HG03469 (cell line): ENCODE measurements around the gene UBE2F.

Experiments
- ATAC-seq: cut with Tn5 transposase; IDR thresholded peaks from one replicate; pipeline ENCODE4 v1.9.1; 2021; ENCODE audit warnings: mild to moderate bottlenecking, moderate library complexity, moderate number of reproducible peaks; ENCODE audit not compliant: unreplicated experiment

The UBE2F gene, protein sequence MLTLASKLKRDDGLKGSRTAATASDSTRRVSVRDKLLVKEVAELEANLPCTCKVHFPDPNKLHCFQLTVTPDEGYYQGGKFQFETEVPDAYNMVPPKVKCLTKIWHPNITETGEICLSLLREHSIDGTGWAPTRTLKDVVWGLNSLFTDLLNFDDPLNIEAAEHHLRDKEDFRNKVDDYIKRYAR

DNA sequence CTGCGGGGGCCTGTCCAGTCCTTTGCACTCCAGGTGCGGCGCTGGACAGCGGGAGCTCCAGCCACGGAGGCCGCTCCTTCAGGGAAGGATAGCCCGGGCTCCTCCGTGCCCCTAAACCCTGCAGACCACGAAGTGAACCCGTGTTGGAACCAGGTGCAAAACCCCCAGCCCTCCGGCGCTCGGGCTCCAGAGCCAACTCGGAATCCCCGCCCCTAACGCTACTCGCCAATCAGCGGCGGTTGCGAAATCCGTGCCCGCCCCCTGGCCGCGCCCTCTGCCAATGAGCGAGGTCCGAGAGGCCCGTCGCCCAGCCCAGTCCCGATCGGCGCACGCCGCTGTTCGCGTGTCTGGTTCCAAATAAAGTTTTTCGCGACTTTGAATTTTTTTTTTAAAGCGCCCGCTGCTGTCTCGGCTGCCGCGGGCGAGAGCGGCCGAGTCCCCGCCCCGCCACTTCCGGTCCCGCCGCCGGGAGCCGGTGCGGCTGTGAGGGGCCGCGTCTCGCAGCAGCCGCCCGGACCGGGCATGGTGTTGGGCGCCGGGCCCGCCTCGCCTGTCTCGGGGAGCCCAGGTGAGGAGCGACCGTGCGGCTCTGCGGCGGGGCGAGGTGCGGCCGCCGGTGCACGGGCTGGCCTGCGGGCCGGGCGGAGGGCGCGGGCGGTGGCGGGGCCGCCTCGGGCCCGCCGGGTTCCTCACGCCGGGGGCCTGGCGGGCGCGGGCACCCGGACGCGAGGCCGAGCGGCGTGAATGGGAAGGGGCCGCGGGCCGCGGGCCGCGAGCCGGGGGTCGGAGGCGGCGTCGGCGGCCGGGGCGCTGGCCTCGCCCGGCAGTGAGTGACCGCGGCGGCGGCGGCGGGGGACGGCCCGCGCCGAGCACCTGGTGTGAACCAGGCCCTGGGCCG, at the start of gene UBE2F:
TSS of gene UBE2F (plus strand) at position 450 of the 898 bp plus-strand sequence. CDS start 6,094 bp downstream, outside the sequence.
- ATAC-seq: peak; percentile 81

DNA sequence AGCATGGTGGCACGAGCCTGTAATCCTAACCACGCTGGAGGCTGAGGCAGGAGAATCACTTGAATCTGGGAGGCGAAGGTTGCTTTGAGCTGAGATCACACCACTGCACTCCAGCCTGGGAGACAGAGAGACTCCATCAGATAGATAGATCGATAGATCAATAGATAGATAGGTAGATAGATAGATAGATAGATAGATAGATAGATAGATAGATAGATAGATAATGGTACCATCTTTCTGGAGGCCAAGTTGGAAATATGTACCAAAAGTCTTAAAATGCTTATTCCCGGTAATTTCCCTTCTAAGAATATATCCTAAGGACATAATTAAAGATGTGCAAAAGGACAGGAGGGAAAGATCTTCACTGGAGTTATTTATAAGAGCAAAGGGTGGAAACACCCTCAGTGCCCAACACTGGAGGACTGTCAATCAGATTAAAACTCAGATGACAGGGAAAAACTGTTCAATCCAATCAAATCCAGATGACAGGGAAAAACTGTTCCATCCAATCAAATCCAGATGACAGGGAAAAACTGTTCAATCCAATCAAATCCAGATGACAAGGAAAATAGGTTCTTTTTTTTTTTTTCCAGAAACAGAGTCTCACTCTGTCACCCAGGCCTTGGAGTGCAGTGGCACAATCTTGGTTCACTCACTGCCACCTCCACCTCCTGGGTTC, 49.0 kb upstream of the UBE2F start:
- ATAC-seq: no peak

DNA sequence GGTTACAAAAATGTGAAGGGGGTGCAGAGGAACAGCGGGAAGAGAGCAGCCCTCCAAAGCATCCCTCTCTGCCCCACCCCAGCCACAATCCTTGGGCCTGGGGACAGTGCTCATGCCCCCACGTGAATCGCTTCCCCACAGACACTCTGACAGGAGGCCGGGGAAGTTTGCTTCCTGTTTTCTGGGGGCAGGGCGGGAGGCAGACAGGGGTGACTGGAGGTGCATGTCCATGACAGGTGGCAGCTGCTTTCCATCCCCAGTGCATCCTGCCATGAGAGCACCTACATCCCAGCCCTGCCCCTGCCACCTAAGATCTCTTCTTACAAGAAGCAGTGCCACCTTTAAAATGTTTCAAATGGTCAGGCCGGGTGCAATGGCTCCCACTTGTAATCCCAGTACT, 47.2 kb upstream of the UBE2F start:
- no peak for ATAC-seq

DNA sequence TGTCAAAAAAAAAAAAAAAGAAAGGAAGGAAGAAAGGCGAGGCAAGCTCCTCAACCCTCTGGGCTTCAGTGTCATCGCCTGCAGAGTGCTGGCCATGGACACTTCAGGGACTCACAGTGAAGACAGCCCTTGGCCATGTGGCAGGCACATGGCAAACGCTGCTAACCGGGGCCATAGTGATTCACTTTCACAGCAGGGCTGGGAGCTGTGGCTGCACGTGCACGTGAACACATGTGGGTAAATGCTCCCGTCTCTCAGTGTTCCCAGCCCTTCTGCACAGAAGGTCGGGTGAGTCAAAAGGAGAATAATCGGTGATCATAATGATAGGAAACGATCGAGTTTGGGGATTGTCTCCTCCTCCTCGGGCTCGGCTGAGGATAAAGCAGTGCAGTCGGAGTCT, 46.1 kb upstream of the UBE2F start:
- no peak for ATAC-seq

DNA sequence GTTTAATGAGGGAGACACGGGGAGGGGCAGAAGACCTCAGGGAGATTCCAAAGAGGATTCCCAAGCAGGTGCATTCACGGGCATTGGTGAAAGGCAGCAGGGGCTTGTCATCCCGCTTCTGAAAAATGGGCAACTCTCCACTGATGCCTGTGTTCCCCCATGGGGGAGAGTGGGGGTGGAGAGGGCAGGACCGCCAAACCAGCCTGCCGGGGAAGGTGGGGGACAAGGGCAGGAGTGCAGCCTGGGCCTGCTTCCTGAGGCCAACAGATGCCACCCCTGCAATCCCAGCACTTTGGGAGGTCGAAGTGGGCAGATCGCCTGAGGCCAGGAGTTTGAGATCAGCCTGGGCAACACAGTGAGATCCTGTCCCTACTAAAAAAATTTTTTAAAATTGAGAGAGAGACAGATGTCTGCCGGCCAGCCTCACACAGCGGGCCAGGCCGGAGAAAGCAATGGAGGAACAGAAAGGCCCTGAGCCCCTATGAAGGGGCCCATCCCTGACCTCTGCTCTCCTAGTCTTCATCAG, 44.8 kb upstream of the UBE2F start:
- no peak for ATAC-seq

DNA sequence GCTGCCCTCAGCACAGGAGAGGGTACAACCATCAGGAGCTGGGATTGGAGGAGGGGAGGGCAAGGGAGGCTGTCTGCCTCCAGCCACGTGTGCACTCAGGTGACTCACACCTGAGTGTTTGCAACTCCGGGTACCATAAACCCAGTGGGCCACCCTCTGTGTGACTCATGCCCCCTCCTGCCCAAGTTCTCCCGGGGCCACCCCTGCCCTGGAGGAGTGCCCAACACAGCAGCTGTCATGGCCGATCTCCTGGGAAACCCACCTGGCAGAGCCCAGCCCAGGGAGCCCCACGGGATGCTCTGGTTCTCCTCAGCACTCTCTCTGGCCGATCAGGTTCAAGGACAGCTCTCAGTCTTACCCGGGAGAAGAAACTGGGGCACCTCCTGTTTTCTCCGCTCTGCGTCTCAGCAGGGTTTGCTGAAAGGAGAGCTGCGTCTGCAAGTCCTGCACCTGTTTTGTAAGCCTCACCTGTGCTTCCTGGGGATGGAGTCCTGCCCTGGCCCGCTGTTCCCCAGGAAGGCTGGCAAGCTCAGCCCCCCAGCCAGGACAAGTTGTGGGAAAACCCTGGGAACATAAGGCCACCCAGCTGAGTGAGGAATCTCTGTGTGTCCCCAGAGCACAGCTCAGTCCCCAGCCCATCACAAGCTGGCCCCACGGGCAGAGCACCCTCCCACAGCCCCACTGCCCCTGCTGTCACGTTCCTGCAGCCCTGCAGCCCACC, 44.0 kb upstream of the UBE2F start:
- ATAC-seq: no peak

DNA sequence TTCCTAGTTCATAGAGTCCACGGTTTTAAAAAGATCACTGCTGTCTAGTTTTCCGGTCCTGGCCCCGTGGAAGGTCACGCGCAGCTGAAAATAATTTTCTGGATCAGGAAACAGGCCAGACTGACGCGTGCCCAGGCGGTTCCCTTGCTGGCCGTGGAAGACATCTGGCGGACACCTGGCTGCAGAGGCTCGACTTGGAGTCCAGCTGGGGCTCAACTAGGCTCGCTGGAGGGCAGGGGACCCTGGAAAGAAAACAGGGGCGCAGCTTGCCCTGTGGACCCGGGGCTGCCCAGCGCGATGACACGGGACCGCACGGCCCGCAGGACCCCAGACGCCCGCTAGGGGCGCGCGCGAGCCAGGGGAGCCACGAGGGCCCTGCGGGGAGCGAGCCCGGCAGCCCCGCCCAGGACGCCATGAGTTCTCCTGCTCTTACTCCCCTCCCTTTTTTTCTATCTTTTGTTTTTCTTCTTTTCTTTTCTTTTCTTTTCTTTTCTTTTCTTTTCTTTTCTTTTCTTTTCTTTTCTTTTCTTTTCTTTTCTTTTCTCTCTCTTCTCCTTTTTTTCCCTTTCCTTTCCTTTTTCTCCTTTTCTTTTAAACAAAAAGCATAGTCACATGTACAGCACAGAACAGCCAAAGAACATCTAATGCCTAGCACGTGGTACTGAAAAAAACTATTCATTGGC, 43.2 kb upstream of the UBE2F start:
- ATAC-seq: peak; percentile 78

DNA sequence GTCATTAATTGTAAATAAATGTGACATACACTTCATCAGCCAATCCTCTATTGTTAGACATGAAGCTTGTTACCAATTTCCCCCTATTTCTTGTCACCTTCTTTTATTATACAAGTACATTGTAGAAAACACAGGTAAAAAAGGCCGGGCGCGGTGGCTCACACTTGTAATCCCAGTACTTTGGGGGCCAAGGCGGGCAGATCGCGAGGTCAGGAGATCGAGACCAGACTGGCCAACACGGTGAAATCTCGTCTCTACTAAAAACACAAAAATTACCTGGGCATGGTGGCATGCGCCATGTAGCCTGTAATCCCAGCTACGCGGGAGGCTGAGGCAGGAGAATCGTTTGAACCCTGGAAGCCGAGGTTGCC, 42.7 kb upstream of the UBE2F start:
- ATAC-seq: no peak

DNA sequence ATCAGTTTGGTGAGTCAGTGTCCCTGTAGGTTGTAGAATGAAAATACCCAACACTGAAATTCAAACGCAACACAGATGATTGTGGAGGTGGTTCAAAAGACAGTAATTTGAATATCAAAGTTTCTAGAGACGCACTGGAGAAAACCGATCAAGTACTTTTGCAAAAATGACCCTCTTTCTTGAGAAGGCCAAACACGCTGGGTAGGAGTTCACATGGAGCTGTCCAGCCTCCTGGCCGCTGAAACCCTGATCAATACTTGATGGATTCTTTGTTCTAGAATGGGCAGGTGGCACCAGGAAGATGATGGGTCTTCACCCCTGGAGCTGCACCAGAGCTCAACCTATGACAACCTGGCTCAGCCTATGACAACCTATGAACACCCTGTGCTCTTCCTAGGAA, 39.7 kb upstream of the UBE2F start:
- ATAC-seq: no peak

DNA sequence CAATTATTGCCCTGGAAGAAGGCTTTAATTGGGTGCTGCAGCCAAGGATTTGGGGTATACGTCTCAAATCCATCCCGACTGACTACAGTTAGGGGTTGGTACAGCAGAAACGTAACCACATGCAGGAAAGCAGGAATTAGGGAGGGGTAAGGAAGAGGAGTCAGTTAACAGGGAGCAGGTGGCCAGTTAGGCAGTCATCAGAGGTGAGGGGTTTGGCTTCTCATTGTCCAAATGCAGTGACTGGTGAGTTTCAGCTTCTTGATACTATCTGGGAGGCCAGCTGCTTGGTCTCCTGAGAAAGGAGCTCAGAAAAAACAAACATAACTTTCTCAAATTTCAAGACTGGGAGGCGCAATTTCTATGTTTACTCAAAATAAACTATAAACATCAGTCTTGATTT, 38.8 kb upstream of the UBE2F start:
- no peak for ATAC-seq

DNA sequence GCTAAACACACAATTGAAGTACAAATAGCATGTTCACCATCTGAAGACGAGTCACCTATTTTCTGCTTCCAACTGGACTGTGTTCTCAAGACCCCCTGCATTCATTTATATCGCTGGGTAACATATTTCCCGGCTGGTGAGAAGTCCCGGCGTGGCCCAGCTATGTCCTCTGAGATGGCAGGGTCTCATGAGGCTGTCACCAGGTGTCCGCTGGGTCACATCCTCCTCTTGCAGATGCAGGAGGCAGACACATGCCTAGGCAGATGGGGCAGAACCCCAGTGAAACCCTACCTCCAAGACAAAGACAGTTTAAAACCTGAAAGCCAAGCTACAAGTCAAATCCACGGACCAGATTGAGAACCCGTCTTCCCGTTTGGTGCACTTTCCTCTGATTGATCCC, 36.8 kb upstream of the UBE2F start:
- ATAC-seq: no peak

DNA sequence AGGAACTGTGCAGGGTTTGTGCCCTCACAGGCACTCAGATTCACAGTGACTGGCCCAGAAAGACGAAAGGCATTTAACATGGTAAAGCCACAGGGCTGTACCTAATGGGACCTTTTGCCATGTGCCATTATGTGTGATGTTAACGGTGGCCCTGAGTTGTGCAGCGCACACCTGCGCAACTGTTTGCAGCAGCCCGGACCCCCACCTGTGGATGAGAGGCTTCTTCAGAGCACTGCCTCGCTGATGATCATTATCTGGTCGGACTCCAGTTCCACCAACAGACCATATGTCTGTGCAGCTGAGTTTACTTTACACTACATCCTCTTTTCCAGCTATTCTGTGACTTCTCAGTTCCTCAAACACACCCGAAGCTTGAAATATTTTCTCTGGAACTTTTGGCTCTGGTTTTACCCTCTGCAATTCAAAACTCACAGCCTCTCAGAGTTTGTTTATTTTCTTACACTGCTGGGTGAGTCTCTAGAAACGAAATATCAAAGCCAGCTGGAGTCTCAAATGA, 35.6 kb upstream of the UBE2F start:
- no peak for ATAC-seq

DNA sequence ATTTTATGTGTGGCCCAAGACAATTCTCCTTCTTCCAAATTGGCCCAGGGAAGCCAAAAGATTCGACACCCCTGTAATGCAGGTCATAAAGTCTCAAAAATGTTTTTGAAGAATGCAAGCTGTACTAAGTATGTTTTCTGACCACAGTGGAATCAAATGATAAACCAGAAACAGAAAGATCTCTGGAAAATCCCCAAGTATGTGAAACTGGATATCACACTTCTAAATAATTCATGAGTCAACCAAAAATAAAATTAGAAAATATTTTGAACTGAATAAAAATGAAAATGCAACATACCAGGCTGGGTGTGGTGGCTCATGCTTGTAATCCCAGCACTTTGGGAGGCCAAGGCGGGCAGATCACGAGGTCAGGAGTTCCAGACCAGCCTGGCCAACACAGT, 34.1 kb upstream of the UBE2F start:
- no peak for ATAC-seq

DNA sequence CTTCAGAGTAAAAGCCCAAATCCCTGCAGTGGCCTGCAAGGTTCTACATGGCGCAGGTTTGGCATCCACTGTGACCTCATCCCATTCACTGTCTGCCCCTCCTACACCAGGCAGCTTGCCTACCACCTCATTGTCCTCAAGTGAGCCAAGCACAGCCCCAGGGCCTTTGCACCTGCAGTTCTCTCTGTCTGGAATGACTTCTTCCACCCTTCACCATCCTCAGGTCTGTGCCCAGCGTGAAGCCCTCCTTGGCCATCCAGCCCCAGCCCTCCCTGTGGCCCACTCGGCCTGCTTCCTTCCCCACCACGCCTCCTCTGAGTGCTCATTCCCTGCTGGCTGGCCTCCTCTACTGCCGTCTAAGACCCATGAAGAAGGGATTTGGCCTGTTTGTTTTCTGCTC, 32.6 kb upstream of the UBE2F start:
- ATAC-seq: no peak

DNA sequence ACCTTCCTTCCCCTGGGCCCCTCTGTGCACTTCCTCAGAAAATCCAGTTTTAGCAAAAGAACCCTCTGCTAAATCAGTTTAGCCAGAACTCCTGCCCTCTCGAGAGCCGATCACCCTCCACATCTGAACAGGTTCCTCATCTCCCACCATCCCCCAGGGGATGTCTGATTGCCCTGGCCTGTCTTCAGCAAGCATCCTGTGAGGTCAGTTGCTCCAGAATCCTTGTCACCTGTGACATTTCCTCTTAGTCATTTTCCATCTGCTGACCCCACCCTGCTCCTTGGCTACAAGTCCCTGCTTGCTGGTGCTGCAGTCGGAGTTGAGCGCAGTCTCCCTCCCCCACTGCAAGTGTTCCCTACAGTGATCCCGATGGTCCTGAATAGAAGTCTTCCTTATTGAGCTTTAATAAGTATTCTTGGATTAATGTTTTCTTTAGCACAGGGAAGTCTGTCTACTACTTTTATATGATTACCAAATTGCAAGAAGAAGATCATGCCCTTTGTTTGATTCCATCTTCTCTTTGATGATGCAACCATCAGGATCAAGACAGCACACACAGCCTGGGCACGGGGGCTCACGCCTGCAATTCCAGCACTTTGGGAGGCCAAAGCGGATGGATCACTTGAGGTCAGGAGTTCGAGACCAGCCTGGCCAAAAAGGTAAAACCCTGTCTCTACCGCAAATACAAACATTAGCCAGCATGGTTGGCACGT, 30.9 kb upstream of the UBE2F start:
- ATAC-seq: no peak

DNA sequence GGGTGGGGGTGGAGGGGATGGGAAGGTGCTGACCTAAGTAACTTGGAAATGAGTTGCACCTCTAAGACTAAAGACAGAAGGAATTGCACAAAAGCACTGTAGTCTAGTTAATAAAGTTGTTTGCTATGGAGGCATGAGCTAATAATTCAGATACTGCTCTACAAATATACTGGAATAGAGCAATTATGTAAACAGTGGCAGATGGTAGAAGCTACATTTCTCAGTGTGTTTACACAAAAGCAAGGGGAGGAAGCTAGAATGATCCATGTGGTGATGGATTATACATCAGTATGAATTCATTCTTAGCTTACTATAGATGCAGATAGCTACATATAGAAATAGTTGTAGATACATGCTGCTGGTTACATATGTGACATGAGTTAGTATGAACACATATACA, 27.6 kb upstream of the UBE2F start:
- no peak for ATAC-seq

DNA sequence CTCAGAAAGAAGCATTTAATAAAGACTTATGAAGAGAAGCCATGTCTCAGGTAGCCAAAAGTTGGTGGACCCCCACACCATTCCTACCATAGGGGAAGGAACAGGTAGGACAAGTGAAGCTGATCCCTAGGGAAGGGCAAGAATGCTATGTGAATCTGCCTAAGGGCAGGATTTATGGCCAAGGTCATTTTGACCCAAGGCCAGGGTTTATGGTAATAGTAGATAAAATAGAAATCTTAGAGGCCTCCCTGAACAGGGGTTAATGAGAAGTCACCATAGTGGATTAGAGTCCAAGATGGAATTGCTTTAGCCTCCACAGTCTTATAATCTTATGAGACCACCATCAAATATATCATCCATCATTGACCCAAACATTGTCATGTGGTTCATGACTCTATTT, 26.0 kb upstream of the UBE2F start:
- ATAC-seq: no peak

DNA sequence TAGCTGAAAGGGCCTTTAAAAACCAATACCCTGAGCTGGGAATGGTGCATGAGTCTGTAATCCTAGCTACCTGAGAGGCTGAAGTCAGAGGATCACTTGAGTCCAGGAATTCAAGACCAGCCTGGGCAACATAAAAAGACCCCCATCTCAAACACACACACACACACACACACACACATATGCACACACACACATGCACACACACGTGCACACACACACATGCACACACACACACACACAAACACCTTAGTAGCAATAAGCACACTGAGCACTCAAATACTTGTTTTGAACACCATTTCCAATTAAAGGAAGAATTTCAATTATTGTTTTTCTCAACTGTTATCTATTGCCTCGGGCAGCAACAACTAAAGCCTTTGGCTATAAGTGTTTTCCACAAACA, 25.6 kb upstream of the UBE2F start:
- ATAC-seq: no peak

DNA sequence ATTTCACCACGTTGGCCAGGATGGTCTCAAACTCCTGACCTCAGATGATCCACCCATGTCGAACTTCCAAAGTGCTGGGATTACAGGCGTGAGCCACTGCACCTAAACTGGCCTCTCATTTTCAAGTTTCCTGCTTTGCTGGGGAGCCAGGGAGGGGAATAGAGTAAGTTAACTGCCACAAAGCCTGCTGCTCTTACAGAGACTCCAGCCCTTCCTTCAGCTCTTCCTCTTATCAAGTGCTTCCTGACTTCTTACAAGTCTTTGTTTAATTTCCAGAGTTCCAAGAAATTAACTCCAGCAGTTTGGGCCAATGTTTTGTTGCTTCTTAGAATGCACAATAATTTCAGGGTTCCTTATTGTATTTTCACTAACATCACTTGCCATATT, 24.3 kb upstream of the UBE2F start:
- ATAC-seq: no peak
